ENCODE measurements around the gene KLHL7.
"Not testable (repeated sequence)": the region's sequence is repeated elsewhere in the genome, so short reads cannot be mapped to it uniquely, and the experiment has no call there.

KLHL7 gene

DNA sequence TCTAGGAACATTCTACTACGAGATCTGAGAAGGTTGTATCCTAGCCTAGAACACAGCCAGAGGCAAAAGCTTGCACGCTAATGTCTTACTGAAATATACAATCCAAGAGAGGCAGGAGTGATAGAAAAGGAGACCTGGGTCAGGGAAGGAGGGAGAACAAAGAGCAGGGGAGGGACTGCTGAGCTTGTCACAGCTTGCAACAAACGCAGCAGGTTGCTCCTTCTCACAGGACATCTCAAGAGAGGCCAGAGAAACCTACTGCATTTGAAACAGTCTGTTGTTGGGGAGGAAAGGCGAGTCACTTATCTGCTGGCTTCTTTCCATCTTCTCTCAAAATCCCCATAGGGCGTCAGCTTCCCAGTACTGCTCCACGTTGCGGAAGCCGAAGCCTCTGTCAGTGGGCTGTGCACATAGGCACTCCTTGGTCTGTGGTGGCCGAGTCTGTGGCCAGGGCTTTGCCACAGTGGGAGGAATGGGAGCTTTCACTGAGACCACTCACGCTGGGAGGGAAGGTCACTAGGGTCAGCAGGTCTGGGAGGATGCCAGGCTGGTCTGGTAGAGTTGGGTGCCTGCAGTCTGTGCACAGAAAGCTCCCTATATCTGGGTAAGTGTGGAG lies 115.2 kb downstream of the KLHL7 start:
- DNase-seq, result no peak

DNA sequence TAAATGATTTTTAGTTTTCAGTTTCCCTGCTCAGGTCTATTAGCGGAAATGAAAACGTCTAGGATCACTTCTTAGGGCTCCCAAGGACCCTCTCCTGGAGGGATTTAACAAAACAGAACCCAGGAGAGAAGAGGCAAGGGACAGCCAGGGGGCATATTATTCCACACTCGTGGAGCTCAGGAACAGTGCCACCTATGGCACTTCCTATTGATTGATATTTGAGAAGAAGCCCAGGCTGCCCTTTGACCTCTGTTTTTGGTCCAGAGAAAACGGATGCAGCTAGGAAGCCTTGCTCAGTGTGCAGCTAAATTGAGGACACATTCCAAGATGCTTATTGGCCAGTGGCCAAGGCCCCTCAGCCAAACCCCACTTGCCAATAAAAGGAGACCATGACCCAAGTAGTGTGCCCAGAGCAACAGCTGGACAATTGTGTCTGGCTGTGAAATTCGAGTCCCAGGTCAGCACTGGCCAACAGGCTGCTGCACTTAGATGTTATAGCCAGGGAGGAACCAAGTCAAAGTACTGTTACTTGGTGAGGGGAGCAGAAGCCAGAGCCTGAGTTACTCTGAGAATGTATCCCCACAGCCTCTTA lies 117.0 kb downstream of the KLHL7 start:
- DNase-seq, result no peak

DNA sequence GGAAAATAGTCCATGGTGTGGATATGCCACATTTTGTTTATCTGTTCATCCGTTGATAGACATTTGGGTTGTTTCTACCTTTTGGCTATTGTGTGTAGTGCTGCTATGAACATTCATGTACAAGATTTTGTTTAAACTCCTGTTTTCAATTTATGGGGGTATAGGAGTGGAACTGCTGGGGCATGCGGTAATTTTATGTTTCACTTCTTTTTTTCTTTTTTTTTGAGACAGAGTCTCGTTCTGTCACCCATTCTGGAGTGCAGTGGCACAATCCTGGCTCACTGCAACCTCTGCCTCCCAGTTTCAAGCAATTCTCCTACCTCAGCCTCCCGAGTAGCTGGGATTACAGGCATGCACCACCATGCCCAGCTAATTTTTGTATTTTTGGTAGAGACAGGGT lies 118.8 kb downstream of the KLHL7 start:
- DNase-seq, result not testable (repeated sequence)

DNA sequence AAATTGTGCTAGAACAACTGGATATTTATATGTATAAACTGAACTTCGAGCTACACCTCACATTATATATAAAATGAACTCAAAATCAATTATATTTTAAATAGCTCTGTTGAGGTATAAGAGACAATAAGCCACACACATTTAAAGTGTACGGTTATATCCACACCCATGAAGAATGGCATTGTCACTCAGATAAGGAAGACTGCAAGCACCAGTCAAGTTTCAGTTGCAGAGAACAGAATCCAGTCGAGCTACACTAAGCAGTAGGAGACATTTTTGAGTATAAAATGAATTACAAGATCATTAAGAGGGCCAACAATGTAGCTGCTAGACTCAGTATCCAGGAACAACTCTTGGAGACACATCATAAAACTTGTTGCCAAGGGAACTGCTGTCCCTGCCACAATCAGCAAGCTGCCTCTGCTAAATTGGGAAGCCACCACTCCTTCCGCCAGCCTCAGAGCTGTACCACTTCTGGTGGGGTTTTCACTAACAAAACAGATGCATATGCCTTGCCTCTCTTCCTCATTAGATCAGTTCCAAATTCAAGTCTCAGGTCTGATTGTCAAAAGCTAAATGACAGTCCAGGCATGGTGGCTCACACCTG lies 121.4 kb downstream of the KLHL7 start:
- DNase-seq, result no peak

All from fibroblast of skin of right quadriceps (primary cell).